ENCODE data around the gene TM7SF2. TPM values are rescaled to one million over a fixed set of nuclear protein-coding genes. Genes with fewer than 3 reads are reported as not detected.

TM7SF2 gene
- 14.6 and 14.8 TPM in 2 replicates for total RNA-seq

DNA sequence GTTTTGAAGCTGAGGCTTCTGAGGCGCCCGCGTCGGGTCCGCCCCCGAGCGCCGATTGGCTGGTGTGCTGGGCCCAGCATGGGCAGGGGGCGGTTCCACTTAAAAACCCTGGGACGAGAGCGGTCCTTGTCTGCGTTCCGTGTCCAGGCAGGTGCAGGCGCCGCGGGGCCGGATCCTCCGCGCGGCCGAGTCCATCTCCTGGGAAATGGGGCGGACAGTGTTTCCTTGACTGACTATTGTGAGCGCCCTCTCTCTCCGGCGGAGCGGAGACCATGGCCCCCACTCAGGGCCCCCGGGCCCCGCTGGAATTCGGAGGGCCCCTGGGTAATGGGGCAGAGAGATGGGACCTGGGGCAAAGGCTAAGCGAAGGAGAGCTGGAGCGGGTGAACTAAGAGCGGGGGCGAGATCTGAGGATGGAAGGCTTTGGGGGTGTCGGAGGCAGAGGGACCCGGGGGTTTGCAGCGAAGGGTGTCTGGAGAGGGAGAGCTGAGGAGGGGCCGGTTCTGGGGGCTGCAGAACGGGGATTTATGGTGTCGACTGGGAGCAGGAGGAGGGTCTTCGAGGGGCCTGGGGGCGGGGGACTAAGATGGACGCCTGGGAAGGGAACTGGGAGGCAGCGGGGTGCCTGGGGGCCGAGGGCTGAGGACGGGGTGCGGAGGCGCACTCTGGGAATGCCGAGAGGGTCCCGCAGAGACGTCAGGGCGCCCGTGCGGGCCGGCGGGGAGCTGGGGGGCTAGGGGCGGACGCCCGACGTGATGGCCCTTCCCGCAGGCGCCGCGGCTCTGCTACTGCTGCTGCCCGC, at the start of gene TM7SF2:
TSS of gene TM7SF2 (plus strand) at position 129 of the 802 bp plus-strand sequence. CDS start at position 273, 144 bp downstream.
- peak; percentile 75 to 93 for DNase-seq (ENCODE audit: low read depth in 2 of 2)

DNA sequence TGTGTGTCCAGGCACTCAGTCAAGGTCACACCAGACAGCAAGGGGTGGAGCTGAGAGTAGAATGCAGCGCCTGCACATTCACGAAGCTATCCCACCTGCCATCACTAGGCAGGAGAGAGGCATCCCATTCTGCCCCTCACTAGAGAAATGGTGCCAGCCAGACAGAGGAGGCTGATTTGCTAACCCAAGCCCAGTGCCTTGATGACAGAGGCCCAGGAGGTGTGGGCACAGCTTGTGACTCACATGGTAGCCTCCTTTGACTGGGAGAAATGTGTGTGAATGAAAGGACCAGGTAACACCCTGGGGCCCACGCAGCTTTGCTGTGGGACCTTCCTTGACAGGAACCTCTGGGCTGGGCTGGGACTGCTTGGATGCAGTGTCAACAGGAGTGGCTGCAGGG, 48.1 kb upstream of the TM7SF2 start:
- no peak for DNase-seq (ENCODE audit: low read depth in 2 of 2)

DNA sequence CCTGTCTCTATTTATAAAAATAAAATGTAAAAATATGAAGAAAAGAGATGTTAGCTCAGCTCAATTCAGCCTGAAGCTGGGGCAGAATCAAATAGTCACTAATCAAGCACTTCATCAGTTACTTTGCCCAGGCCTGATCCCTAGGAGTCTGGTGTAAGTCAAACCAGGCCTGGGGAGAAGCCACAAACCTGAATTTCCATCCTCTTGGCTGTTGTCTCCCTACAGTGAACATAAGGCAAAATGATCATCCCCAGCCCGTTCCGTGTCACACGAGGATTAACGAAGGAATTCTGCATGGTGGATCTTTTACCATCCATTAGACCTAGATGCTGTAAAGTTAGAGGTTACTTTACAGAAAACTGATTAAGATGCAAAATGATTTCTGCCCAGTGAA, 46.8 kb upstream of the TM7SF2 start:
- DNase-seq (ENCODE audit: low read depth in 2 of 2): no peak

DNA sequence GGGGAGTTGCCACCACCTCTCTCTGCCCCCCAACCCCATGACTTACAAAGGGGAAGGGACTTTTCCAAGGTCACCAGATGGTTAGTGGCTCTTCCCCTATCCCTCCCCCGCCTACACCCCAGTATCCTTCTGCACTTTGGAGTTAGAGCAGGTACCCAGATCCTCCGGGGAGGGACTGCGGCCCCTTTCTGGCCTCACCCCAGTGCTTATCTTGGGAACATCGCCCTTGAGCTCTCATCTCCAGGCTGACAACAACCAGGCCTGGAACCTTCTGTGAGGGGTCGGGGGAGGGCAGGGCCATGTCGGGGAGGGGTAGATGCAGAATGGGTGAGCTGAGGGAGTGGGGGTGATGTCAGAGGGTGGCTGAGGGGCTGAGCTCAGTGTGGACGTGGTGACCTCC, 45.8 kb upstream of the TM7SF2 start:
- DNase-seq (ENCODE audit: low read depth in 2 of 2): no peak

DNA sequence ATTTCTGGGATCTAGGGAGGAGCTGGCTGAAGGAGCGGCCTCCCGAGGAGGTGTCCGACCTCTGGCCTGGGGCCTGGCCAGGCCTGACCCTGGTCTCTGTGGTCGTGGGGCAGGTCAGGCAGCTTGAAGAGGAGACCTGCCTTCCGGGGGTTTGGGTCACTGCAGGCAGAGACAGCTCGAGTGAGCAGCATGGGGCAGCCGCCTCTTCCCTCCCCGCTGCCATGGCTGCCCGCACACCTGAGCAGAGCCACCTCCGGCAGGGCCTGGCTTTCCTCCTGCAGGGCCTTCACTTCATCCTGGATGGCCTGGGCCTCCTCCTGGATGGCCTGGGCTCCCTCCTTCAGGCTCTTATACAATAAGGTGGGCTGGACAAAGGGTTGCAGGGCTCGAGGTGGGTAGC, 45.4 kb upstream of the TM7SF2 start:
- DNase-seq (ENCODE audit: low read depth in 2 of 2): no peak

DNA sequence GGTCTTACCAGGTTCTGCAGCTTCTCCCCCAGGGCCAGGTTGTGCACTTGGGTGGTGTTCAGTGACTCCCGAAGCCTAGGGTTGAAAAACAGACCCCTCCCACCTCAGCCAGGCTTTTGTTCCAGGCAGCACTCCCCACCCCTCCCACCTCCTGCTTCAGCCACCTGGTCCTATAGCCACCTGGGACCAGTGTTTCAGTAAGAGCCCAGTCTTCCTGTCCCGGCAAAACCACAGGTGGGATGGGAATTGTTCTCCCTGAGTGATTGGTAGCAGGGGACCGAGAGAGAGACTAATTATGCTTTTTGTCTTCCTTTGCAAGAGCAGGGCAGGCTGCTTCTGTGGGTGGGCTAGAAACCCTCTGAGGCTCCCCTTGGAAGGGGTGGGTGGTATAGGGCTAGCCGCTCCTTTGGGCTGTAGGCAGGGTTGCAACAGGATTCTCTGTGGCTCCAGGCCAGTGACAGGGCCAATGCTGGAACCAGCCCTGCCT, 44.8 kb upstream of the TM7SF2 start:
- no peak for DNase-seq (ENCODE audit: low read depth in 2 of 2)

DNA sequence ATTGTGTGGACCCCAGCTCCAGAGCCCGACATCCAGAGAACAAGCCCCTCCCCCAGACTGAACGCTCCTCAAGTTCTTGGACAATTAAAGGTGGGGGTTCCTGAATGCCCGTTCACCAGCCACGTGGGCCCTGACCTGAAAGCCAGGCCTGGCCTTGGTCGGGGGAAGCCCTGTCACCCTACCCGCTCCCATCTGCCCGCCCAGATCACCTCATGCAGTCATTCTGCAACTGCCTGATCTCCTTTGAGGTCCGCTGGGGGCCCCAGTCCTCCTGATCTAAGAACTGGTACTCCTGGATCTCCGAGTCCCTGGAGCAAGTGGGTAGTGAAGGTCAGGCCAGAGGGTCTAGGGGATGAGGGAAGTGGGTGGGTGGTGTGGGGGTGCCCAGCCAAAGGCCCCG, 44.2 kb upstream of the TM7SF2 start:
- DNase-seq (ENCODE audit: low read depth in 2 of 2): no peak

DNA sequence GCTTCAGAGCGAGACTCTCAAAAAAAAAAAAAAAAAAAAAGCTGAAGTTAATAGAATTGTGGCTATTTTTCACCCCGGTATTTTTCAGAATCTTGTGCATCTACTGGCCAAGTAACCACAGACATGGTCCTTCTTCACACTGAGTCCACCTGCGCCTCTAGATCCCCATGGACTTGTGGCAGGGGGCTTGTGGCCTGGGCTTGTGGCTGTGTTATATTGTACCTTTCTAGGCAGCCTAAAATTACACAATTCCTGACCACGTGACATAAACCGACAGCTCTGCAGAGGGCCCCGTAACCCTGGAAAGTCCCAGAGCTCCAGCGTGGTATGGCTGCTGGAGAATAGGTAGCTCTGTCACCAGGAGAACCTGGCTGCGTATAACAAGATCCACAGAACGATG, 42.5 kb upstream of the TM7SF2 start:
- DNase-seq (ENCODE audit: low read depth in 2 of 2): peak in 1 of 2 donors; percentile 3

DNA sequence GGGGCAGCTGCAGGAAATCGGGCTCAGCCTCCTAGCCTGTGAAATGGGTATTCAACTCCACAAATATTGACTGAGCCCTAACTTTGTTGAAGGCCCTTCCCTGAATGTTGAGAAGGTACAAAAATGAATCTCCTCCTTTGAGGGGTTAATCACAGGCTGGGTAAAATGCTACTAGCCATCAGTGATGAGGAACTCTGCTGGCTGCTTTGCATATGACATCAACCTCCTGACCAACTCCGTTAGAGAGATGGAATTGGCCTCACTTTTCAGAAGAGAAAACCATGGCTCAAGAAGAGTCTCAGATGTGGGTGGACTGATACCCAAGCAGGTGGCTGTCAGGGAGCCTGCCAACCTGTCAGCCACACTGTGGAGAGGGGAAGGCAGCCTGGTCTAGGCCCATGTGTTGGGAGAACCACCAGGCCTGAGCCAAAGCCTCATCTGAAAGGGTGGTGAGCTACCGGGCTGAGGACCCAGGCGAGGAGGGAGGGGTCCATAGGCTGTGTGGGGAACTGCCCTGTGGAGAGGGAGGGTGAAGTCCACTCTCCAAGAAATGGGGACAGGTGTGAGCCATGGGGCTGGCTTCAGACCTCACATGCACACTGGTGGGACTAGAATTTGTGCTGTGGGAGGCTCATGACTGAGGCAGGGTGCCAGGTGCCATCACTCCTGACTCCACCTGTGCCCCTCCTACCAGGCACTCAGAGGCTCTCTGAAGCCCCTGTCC, 39.6 kb upstream of the TM7SF2 start:
- DNase-seq (ENCODE audit: low read depth in 2 of 2): no peak

DNA sequence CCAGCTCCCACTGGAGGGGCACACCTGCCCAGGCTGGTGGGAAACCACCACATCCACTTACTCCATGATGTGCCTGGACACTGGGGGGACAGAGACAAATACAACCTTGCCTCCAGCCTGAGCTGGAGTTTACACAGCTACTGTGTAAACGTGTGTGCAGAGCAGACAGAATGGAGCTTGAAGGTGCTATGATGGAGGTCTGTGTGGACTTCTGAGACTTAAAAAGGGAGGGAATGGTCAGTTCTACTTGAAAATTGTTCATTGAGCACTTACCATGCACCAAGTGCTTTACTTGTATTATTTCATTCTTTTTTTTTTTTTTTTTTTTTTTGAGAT, 39.1 kb upstream of the TM7SF2 start:
- no peak for DNase-seq (ENCODE audit: low read depth in 2 of 2)

DNA sequence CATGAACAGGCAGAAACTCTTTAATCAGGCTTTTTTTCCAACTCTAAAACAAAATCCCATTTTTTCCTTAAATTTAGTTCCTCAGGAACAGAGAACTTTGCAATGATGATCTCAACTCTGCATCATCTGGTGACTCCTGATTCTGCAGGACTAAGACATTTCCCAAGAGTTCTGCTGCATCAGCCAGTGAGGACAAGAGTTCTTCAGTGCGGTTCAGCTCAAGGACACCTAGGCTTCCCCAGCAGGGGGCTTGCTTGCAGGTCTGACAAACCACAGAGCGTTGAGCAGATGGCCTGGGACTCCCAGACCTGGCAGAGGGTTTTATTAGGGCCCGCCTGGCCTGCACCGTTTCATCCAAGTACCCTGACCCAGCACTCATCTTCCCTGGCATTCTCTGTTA, 34.2 kb upstream of the TM7SF2 start:
- no peak for DNase-seq (ENCODE audit: low read depth in 2 of 2)

DNA sequence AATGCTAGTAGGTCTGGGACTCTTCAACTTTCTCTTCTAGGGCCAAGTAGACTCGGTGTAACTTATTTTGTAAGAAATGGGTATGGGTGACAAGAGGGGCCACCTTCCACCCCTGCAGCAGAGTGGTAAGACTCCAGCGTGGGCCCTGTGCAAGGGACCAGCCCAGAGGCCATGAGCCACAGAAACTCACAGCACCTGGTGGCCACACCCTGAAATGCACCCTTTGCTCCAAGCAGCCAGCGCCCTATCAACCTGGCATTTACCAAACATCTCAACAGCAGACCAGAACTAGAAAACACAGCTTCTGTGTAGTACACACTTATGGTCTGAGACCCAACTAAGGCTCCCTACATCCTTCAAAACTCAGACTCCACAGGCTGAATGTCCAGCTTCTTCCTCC, 33.5 kb upstream of the TM7SF2 start:
- DNase-seq (ENCODE audit: low read depth in 2 of 2): peak; percentile 33 to 52

DNA sequence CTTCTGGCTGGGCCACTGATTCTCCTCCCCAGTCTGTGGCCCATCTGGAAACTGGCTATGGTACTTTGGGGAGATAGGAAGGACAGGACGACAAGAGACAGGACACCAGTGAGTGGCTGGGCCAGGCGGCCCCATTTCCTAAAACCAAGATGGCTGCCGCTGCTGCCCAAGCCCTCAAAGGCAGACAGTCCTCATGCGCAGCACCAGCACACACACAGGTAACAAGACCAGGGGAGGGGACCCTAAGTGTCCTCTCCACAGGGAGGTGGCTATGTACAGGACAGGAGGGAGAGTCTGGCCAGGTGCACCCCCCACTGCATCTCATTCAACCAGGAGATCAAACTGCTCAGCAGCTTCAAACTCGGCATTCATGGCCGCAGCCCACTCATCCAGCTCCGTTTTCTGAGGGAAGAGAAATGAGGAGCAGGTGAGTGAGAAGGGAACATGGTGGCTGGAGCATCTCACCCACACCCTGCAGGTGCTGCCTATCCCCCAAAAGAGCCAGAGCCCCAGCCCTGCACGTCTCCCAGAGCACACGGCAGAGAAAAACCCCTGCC, 32.8 kb upstream of the TM7SF2 start:
- no peak for DNase-seq (ENCODE audit: low read depth in 2 of 2)

DNA sequence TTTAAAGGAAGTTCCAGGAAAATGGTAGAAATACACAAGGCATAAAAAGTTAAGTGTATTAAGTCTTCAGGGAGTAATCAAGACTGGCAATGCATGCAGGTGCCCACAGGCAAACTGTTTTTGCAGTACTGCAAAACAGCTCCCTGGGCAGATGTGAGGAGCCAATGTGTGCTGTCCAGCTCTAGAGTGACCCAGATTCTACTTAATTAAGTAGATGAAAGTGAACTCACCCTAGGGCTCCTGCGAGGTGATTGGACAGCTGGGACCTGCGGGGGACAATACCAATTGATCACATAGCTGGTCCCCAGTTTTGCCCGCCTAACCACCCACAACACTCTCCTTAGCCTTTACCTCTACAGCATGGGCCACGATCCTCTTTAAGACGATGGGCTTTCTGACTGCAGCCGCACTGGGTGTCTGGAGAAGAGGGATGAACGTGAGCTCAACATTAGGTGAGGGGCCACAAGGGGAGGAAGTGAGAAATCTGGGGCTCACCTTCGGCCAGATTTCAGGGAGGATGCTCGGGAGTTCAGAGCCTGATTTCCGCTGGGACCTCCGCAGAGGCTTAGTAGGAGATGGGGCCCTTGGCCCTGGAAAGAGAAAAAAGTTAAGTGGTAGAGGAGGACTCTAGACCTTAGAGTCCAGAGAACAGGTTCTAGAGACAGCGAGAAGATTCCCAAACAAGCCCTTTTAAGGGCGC, 28.4 kb upstream of the TM7SF2 start:
- no peak for DNase-seq (ENCODE audit: low read depth in 2 of 2)

DNA sequence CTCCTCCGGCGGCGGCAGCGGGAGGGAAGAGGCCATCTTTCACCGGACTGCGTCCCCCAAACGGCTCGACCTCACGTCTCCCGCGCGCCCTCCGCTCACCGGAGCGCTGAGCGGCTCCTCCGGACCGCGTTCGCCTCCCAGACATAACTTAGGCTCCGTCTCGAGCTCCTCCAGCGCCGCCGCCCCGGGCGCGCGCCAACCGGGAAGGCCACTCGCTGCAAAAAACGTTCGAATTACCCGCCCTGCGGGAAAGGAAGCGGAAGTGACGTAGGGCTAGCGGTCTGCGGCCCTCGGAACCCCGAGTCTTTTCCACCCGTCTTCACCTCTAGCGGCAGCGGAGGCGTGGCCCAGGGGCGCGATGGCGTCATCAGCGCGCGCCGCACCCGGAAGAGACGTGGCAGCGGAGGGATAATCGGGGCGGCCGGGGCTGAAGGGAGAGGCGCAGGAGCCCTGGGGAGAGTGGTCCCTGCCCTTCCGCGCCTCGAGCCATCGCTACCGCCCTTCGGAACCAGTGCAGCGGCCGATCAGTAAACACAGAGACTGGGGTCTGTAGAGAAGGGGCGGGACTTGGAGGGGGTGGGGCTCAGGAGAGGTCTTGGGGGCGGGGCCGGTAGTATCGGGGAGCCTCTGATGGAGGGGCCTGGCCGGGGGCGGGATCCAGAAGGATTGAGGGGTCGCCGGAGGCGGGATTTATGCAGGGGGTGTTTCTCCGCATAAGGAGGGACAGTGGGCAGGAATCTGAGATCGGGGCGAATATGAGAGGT, 27.7 kb upstream of the TM7SF2 start, which contains the start of the genes CDCA5 and ZFPL1:
TSS of gene CDCA5 (minus strand) at position 207 of the 764 bp plus-strand sequence. CDS start at position 145, 62 bp downstream.
TSS of gene ZFPL1 (plus strand) at position 389 of the 764 bp plus-strand sequence. CDS start 477 bp downstream, outside the sequence.
- DNase-seq (ENCODE audit: low read depth in 2 of 2): peak; percentile 91 to 96

DNA sequence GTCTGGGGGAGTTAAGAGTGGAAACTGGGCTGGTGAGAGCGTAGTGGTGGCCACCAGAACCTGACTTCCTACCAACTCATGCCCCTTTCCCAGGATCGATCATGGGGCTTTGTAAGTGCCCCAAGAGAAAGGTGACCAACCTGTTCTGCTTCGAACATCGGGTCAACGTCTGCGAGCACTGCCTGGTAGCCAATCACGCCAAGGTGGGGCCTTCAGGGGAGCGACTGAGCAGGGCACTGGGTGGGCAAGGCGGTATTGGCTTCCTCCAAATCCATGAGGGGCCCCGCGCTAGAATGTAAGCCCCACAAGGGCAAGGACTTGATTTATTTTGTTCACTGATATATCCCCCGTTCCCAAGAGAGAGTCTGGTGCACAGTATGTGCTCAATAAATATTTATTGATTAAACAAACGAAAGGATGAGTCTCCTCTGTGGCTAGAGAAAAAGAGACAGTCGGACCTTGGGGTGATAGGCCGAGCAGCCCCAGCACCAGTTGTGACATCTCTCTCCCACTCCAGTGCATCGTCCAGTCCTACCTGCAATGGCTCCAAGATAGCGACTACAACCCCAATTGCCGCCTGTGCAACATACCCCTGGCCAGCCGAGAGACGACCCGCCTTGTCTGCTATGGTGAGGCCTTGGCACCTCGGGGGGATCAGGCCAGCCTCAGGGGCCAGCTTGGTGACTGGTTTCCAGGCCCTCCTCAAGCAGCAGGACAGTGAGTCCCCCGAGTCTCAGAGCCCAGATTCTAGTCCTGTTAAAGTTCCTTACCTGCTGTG, 26.9 kb upstream of the TM7SF2 start:
- DNase-seq (ENCODE audit: low read depth in 2 of 2): no peak

DNA sequence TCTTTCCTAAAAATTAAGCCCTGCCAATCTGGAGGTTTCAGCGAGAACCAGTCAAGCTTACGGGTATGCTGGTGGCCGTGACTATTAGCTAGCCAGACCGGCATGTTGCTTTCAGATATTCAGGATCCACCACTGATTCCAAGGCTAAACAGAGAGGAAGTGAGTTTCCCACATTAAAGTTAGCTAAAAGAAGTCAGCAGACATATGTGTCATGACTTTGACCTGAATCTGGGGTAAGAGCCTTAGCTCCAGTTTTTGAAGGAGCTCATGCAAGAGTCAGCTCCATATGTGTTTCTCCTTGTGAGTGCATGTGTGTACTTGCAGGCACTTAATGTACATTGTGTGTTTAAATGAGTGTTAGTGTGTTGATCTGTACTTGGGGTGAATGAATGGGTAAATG, 26.2 kb upstream of the TM7SF2 start:
- no peak for DNase-seq (ENCODE audit: low read depth in 2 of 2)

DNA sequence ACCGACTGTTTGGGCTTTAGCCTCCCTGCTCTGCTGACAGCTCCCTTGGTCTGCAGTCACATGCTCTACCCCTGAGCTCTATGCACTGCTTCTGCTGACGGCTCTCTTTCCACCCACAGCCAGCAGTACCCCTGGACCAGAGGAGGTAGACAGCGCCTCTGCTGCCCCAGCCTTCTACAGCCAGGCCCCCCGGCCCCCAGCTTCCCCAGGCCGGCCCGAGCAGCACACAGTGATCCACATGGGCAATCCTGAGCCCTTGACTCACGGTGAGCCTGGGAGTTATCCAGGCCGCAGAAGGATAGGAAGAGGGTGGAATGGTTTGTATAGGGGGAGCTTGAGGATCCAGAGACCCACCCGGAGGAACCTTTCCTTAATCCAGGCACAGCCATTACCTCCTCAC, 24.9 kb upstream of the TM7SF2 start:
- no peak for DNase-seq (ENCODE audit: low read depth in 2 of 2)

DNA sequence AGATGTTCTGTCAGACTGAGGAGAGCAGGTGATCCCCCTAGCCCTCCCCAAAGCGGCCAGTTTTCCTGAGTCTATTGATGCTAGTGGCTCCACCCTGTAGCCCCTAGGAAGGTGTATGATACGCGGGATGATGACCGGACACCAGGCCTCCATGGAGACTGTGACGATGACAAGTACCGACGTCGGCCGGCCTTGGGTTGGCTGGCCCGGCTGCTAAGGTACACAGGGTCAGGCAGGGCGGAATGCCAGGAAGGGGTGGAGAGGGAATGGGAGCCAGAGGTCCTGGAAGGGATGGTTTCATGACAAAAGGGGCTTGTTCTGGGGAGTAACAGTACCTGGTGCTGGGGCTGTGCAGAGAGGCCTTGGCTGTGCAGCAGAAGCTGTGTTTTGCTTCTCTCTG, 24.5 kb upstream of the TM7SF2 start:
- no peak for DNase-seq (ENCODE audit: low read depth in 2 of 2)

DNA sequence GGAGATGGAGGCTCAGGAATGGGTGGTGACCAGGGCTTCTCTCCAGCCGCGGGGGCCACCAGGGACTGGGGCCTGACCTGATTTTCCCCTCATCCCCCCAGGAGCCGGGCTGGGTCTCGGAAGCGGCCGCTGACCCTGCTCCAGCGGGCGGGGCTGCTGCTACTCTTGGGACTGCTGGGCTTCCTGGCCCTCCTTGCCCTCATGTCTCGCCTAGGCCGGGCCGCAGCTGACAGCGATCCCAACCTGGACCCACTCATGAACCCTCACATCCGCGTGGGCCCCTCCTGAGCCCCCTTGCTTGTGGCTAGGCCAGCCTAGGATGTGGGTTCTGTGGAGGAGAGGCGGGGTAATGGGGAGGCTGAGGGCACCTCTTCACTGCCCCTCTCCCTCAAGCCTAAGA, 23.8 kb upstream of the TM7SF2 start:
- DNase-seq (ENCODE audit: low read depth in 2 of 2): no peak
